NCI-H128 (cell line): ENCODE results near the gene SQSTM1.

Experiments used
- DNase-seq: peaks from one replicate; lab custom pipeline; 2025; ENCODE audit not compliant: unreplicated experiment; lab: John Stamatoyannopoulos, UW

The SQSTM1 gene

GRCh38 chr5:179872055-179872827, 51.5 kb downstream of the SQSTM1 start:
- DNase-seq, result no peak

GRCh38 chr5:179872828-179873575, 52.3 kb downstream of the SQSTM1 start:
- DNase-seq, result no peak

- no peak for DNase-seq
Observed at GRCh38 chr5:179873588-179874110, 52.9 kb downstream of the SQSTM1 start.

GRCh38 chr5:179874136-179874535, 53.4 kb downstream of the SQSTM1 start:
- DNase-seq, result no peak

- DNase-seq, result no peak
Observed at GRCh38 chr5:179874536-179875292, 54.0 kb downstream of the SQSTM1 start.

- no peak for DNase-seq
Observed at GRCh38 chr5:179875741-179876609, 55.3 kb downstream of the SQSTM1 start.

- no peak for DNase-seq
Observed at GRCh38 chr5:179876610-179876952, 55.9 kb downstream of the SQSTM1 start.

- no peak for DNase-seq
Observed at GRCh38 chr5:179878222-179879002, 57.7 kb downstream of the SQSTM1 start.

GRCh38 chr5:179879003-179879689, 58.4 kb downstream of the SQSTM1 start:
- DNase-seq, result no peak

GRCh38 chr5:179879690-179880010, 58.9 kb downstream of the SQSTM1 start:
- DNase-seq, result no peak

- DNase-seq, result no peak
Observed at GRCh38 chr5:179880066-179880650, 59.5 kb downstream of the SQSTM1 start.

- no peak for DNase-seq
Observed at GRCh38 chr5:179880848-179881590, 60.3 kb downstream of the SQSTM1 start.

- no peak for DNase-seq
Observed at GRCh38 chr5:179882338-179882737, 61.6 kb downstream of the SQSTM1 start.

GRCh38 chr5:179883163-179883562, 62.5 kb downstream of the SQSTM1 start:
- DNase-seq, result no peak

- DNase-seq, result no peak
Observed at GRCh38 chr5:179885491-179886090, 64.9 kb downstream of the SQSTM1 start.

GRCh38 chr5:179886190-179886911, 65.6 kb downstream of the SQSTM1 start:
- no peak for DNase-seq

GRCh38 chr5:179887095-179887494, 66.4 kb downstream of the SQSTM1 start:
- no peak for DNase-seq
